22Rv1 (cell line): ENCODE results near the gene SCN4B.
"Not testable (repeated sequence)": the region's sequence is repeated elsewhere in the genome, so short reads cannot be mapped to it uniquely, and the experiment has no call there.

ENCODE experiments used
- CTCF ChIP-seq: fragments of 450-650 bp; IDR thresholded peaks from 2 replicates; pipeline ENCODE4 v1.5.1; 2017; ENCODE audit warnings: mild to moderate bottlenecking
- ZFX ChIP-seq: fragments of 450-650 bp; IDR thresholded peaks from 2 replicates; pipeline ENCODE4 v1.6.1; 2017; ENCODE audit warnings: antibody characterized with exemption, borderline replicate concordance

DNA sequence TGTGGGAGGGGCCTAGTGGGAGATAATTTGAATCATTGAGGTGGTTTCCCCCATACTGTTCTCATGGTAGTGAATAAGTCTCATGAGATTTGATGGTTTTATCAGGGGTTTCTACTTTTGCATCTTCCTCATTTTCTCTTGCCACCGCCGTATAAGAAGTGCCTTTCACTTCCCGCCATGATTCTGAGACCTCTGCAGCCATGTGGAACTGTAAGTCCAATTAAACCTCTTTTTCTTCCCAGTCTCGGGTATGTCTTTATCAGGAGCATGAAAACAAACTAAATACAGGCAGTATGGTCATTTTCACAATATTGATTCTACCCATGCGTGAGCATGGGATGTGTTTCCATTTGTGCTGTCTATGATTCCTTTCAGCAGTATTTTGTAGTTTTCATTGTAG, 40.2 kb upstream of the SCN4B start:
- TF ChIP-seq CTCF, ZFX: not testable (repeated sequence)
